ENCODE measurements around the gene OLA1.

DNA sequence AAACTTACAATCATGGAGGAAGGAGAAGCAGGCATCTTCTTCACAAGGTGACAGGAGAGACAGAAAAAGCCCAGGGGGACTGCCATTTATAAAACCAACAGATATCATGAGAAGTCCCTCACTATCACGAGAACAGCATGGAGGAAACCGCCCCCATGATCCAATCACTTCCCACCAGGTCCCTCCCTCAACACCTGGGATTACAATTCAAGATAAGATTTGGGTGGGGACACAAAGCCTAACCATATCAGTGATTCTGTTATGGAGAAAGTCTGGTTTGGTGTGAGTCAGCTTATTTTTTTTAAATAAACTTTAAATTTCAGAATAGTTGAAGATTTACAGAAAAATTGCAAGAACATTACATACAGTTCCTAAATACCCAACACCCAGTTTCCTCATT lies 198.4 kb downstream of the OLA1 start:
- TF ChIP-seq, protein P1, sequence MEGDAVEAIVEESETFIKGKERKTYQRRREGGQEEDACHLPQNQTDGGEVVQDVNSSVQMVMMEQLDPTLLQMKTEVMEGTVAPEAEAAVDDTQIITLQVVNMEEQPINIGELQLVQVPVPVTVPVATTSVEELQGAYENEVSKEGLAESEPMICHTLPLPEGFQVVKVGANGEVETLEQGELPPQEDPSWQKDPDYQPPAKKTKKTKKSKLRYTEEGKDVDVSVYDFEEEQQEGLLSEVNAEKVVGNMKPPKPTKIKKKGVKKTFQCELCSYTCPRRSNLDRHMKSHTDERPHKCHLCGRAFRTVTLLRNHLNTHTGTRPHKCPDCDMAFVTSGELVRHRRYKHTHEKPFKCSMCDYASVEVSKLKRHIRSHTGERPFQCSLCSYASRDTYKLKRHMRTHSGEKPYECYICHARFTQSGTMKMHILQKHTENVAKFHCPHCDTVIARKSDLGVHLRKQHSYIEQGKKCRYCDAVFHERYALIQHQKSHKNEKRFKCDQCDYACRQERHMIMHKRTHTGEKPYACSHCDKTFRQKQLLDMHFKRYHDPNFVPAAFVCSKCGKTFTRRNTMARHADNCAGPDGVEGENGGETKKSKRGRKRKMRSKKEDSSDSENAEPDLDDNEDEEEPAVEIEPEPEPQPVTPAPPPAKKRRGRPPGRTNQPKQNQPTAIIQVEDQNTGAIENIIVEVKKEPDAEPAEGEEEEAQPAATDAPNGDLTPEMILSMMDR (conservative IDR thresholded peaks at IDR 0.05): no peak
- TF ChIP-seq EZH2 (IDR thresholded peaks at IDR 0.05; ENCODE audit: low read depth): no peak

Data from PC-9 (cell line).